H1 (cell line): ENCODE measurements around the gene NBPF1. TPM values are rescaled to one million over a fixed set of nuclear protein-coding genes. Genes with fewer than 3 reads are reported as not detected.
"Not testable (repeated sequence)": the region's sequence is repeated elsewhere in the genome, so short reads cannot be mapped to it uniquely, and the experiment has no call there.

Experiments used
- CTCF ChIA-PET: fragments of 300-600 bp; sonication (Branson Sonifier 250); formaldehyde crosslinking; loops from one replicate; lab custom pipeline; 2021; ENCODE audit not compliant: partially characterized antibody; lab: Charles Lee
- POLR2A ChIA-PET: fragments of 300-600 bp; sonication (Branson Sonifier 250); formaldehyde crosslinking; loops from one replicate; lab custom pipeline; 2021; ENCODE audit warnings: inconsistent platforms; ENCODE audit not compliant: partially characterized antibody; lab: Charles Lee
- DNase-seq, 2 experiments: peaks; one replicate each; pipeline versions ENCODE4 v3.0.0 to v3.0.0-alpha.2; 2010 to 2022; ENCODE audit warnings: low spot score in 2 of 2, low read depth in 1 of 2, mixed read lengths in 1 of 2
- FAIRE-seq: peaks from 2 replicates; lab custom pipeline; 2011; peaks lifted over from hg19 to GRCh38; lab: Jason Lieb, UNC
- H2AFZ ChIP-seq: 2 replicates; pipeline ENCODE4 v1.8.1; 2012; ENCODE audit warnings: low read length, inconsistent platforms
- H2AK5ac ChIP-seq: 2 replicates; pipeline ENCODE4 v1.6.1; 2013; ENCODE audit warnings: low read depth, low read length
- H2BK120ac ChIP-seq: replicated peaks from 2 replicates; pipeline ENCODE3; 2013; ENCODE audit warnings: low read depth, low read length, inconsistent platforms
- H2BK12ac ChIP-seq: 2 replicates; pipeline ENCODE4 v1.6.1; 2013; ENCODE audit warnings: low read depth, low read length
- H2BK15ac ChIP-seq: 2 replicates; pipeline ENCODE4 v1.6.1; 2013; ENCODE audit warnings: low read length
- H2BK20ac ChIP-seq: 2 replicates; pipeline ENCODE4 v1.6.1; 2013; ENCODE audit warnings: low read length
- H2BK5ac ChIP-seq: 2 replicates; pipeline ENCODE4 v1.6.1; 2013; ENCODE audit warnings: low read depth, low read length
- H3K14ac ChIP-seq: 2 replicates; pipeline ENCODE4 v1.6.1; 2013; ENCODE audit warnings: inconsistent platforms; ENCODE audit not compliant: insufficient read length
- H3K18ac ChIP-seq: 2 replicates; pipeline ENCODE4 v1.6.1; 2013; ENCODE audit warnings: low read length; ENCODE audit errors: extremely low read depth
- H3K23ac ChIP-seq: 2 replicates; pipeline ENCODE4 v1.6.1; 2013; ENCODE audit warnings: inconsistent platforms; ENCODE audit not compliant: insufficient read length
- H3K23me2 ChIP-seq: 2 replicates; pipeline ENCODE4 v1.6.1; 2013; ENCODE audit warnings: low read depth, low read length
- H3K27ac ChIP-seq: 2 replicates; pipeline ENCODE4 v1.6.1; 2011; ENCODE audit warnings: low read depth, low read length, inconsistent platforms
- H3K27me3 ChIP-seq, 4 experiments: replicated peaks in 1 of 4; 1 replicate in 1 of 4; 2 replicates in 3 of 4; pipeline versions ENCODE4 v1.6.1 to v1.8.1; 2011 to 2013; ENCODE audit warnings: low read length in 3 of 4, mild to moderate bottlenecking in 3 of 4, inconsistent platforms in 2 of 4, mixed read lengths in 2 of 4, moderate library complexity in 1 of 4; ENCODE audit not compliant: control insufficient read depth in 3 of 4, insufficient read depth in 3 of 4; ENCODE audit errors: extremely low read depth in 1 of 4
- H3K36me3 ChIP-seq, 4 experiments: 2 replicates each; pipeline versions ENCODE4 v1.6.1 to v1.8.1; 2011 to 2013; ENCODE audit warnings: mild to moderate bottlenecking in 4 of 4, low read length in 3 of 4, moderate library complexity in 2 of 4, control low read depth in 1 of 4, inconsistent platforms in 1 of 4; ENCODE audit not compliant: insufficient read depth in 4 of 4, control insufficient read depth in 2 of 4
- H3K4ac ChIP-seq: replicated peaks from 2 replicates; pipeline ENCODE3; 2013; ENCODE audit warnings: low read length, low read depth, mixed read lengths, inconsistent platforms; ENCODE audit not compliant: insufficient read length
- H3K4me1 ChIP-seq, 4 experiments: replicated peaks in 1 of 4; 1 replicate in 1 of 4; 2 replicates in 3 of 4; pipeline versions ENCODE4 v1.6.1 to v1.8.1; 2011 to 2013; ENCODE audit warnings: low read length in 3 of 4, inconsistent platforms in 2 of 4, mixed read lengths in 1 of 4; ENCODE audit not compliant: insufficient read depth in 4 of 4, control insufficient read depth in 3 of 4
- H3K4me2 ChIP-seq, 2 experiments: 2 replicates each; pipeline versions ENCODE4 v1.6.1 to v1.8.1; 2011 to 2013; ENCODE audit warnings: low read depth in 2 of 2, low read length in 2 of 2, control low read depth in 1 of 2, inconsistent platforms in 1 of 2, mild to moderate bottlenecking in 1 of 2; ENCODE audit not compliant: insufficient read depth in 1 of 2
- H3K4me3 ChIP-seq, 4 experiments: fragments of 200-600, 300-600 bp in 1 of 4; sonication (generic), shearing (Covaris generic), sonication (Bioruptor Twin) in 1 of 4; 2 replicates each; pipeline versions ENCODE4 v1.5.1 to v1.8.1; 2011 to 2016; ENCODE audit warnings: low read length in 4 of 4, low read depth in 3 of 4, control low read depth in 2 of 4, inconsistent platforms in 2 of 4, mild to moderate bottlenecking in 2 of 4, mixed read lengths in 1 of 4, moderate library complexity in 1 of 4; ENCODE audit not compliant: insufficient read depth in 2 of 4; ENCODE audit errors: extremely low read depth in 1 of 4
- H3K56ac ChIP-seq: replicated peaks from 2 replicates; pipeline ENCODE3; 2013; ENCODE audit warnings: low read depth, mild to moderate bottlenecking, mixed read lengths, low read length, inconsistent platforms; ENCODE audit not compliant: insufficient read length
- H3K79me1 ChIP-seq: 2 replicates; pipeline ENCODE4 v1.6.1; 2013; ENCODE audit warnings: low read depth, low read length, control low read depth
- H3K79me2 ChIP-seq, 2 experiments: 2 replicates each; pipeline versions ENCODE4 v1.6.1 to v1.8.1; 2012 to 2013; ENCODE audit warnings: low read length in 2 of 2, mild to moderate bottlenecking in 2 of 2, inconsistent platforms in 1 of 2; ENCODE audit not compliant: insufficient read depth in 2 of 2, control insufficient read depth in 1 of 2
- H3K9ac ChIP-seq, 4 experiments: replicated peaks in 1 of 4; 1 replicate in 1 of 4; 2 replicates in 3 of 4; pipeline versions ENCODE4 v1.6.1 to v1.8.1; 2011 to 2013; ENCODE audit warnings: low read depth in 3 of 4, low read length in 3 of 4, control low read depth in 2 of 4, mild to moderate bottlenecking in 2 of 4, moderate library complexity in 2 of 4, inconsistent platforms in 1 of 4; ENCODE audit errors: extremely low read depth in 1 of 4
- H3K9me3 ChIP-seq, 2 experiments: 2 replicates each; pipeline versions ENCODE4 v1.6.1 to v1.8.1; 2012 to 2013; ENCODE audit warnings: mild to moderate bottlenecking in 2 of 2, moderate library complexity in 2 of 2, control low read depth in 1 of 2, inconsistent platforms in 1 of 2, low read depth in 1 of 2, low read length in 1 of 2, mixed read lengths in 1 of 2; ENCODE audit not compliant: insufficient read depth in 2 of 2
- H4K20me1 ChIP-seq, 2 experiments: replicated peaks in 1 of 2; 2 replicates each; pipeline versions ENCODE3 to v1.8.1; 2011 to 2013; ENCODE audit warnings: inconsistent platforms in 2 of 2, low read length in 2 of 2, mild to moderate bottlenecking in 1 of 2; ENCODE audit not compliant: insufficient read depth in 2 of 2, control insufficient read depth in 1 of 2
- H4K5ac ChIP-seq: 2 replicates; pipeline ENCODE4 v1.6.1; 2013; ENCODE audit warnings: low read length, low read depth, mixed read lengths, inconsistent platforms; ENCODE audit not compliant: insufficient read length
- H4K8ac ChIP-seq: 2 replicates; pipeline ENCODE4 v1.8.0; 2013; ENCODE audit warnings: mild to moderate bottlenecking, moderate library complexity, low read length, inconsistent platforms; ENCODE audit not compliant: insufficient read depth; ENCODE audit errors: extremely low read depth
- H4K91ac ChIP-seq: replicated peaks from 2 replicates; pipeline ENCODE3; 2013; ENCODE audit warnings: low read length, mixed read lengths, inconsistent platforms; ENCODE audit not compliant: insufficient read length
- WGBS, 2 experiments: shearing (Covaris generic) in 1 of 2; methylation state at CpG; one replicate each; pipeline versions ENCODE4 v1.1.6 to v1.1.7; 2013 to 2015; ENCODE audit warnings: low lambda C conversion rate in 2 of 2, mixed read lengths in 2 of 2, inconsistent platforms in 1 of 2, low coverage in 1 of 2, missing lambda C conversion rate in 1 of 2; ENCODE audit not compliant: insufficient replicate concordance in 2 of 2, insufficient coverage in 1 of 2, insufficient read length in 1 of 2; ENCODE audit errors: extremely low coverage in 1 of 2, missing lambda C conversion rate in 1 of 2; 5-methylcytosine and 5-hydroxymethylcytosine counted together
- polyA plus RNA-seq, 7 experiments: library from polyadenylated mRNA; depleted of rRNA in 3 of 7; stranded (reverse) in 5 of 7; unstranded in 2 of 7; fragments of >200 nt in 5 of 7; fragments of 200-250 nt in 2 of 7; gene quantifications; 1 replicate in 5 of 7; 2 replicates in 1 of 7; 4 replicates in 1 of 7; pipeline versions ENCODE4 v1.2.1 to v1.2.3, GENCODE V29; 2011 to 2013; ENCODE audit warnings: missing spikeins in 2 of 7, mixed read lengths in 2 of 7
- total RNA-seq: library from RNA; stranded (reverse); fragmentation: NEBNext Ultra II Directional; extraction: Animal tissue kit (Norgen Biotek cat#: 25700); gene quantifications from 2 replicates; pipeline ENCODE4 v1.2.1, GENCODE V29; 2021

NBPF1 gene
- total and polyA plus RNA-seq, 2 of the 8 experiments (the other 6 are each of a cell fraction or from before 2014, with no cell fraction given), result 9.6 to 19.3 TPM

- peaks cover 7 to 11% of the 10 kb centered on the region in 2 experiments for H4K20me1 ChIP-seq
- not testable (repeated sequence) for FAIRE-seq, H2BK12ac ChIP-seq, H3K4me2 ChIP-seq, H4K8ac ChIP-seq, H3K36me3 ChIP-seq, H3K27me3 ChIP-seq, H3K18ac ChIP-seq, H2AFZ ChIP-seq, H3K9ac ChIP-seq, H3K56ac ChIP-seq, H3K23me2 ChIP-seq, H3K27ac ChIP-seq, H2BK120ac ChIP-seq, H3K23ac ChIP-seq, H3K4me3 ChIP-seq, H3K9me3 ChIP-seq, H3K79me2 ChIP-seq, H4K91ac ChIP-seq, H2BK20ac ChIP-seq, H2BK5ac ChIP-seq, H4K5ac ChIP-seq, H3K4ac ChIP-seq, H3K4me1 ChIP-seq, H2BK15ac ChIP-seq, H2AK5ac ChIP-seq, H3K14ac ChIP-seq
- H3K79me1 ChIP-seq, result peaks cover 18% of the 10 kb centered on the region
- POLR2A ChIA-PET, result interaction anchor here (1.2 kb wide), 1 partner anchor 10 kb away, joined by 3 read pairs; no protein-coding TSS in a partner anchor
- DNase-seq, result peak in 1 of 2 experiments; percentile 49
- 92% methylated on average over 5 of the region's 5 CpGs; no CpG with 5 or more reads in 1 of the 2 experiments for WGBS, 2 experiments
- CTCF ChIA-PET, result interaction anchor here (1.4 to 13.8 kb wide), 5 partner anchors 9 to 73 kb away, joined by 4 to 239 read pairs (median 4); no protein-coding TSS in a partner anchor
Measured at GRCh38 chr1:16635959-16636358, 22.6 kb upstream of the NBPF1 start.
